ENCODE measurements around the gene GNG4. TPM values are rescaled to one million over a fixed set of nuclear protein-coding genes. Genes with fewer than 3 reads are reported as not detected.
A peak's percentile ranks its signal among the peaks of the same experiment; 100 is the strongest.

The GNG4 gene
- total RNA-seq, 1 experiment from 2014 or later = 34.4 TPM

- H3K23ac ChIP-seq (ENCODE audit: insufficient read length, low read depth, low read length) = no peak overlapping the region
- H3K79me2 ChIP-seq (ENCODE audit: insufficient read depth, low read length) = no peaks in the 10 kb centered on the region
- no peaks in the 10 kb centered on the region for H3K4me1 ChIP-seq (ENCODE audit: insufficient read depth, low read length)
- H3K14ac ChIP-seq (ENCODE audit: insufficient read depth, low read length) = no peak overlapping the region
- no peak overlapping the region for H3K56ac ChIP-seq (ENCODE audit: insufficient read length, low read depth, low read length)
- no peak overlapping the region for H3K4me2 ChIP-seq (ENCODE audit: insufficient read depth, insufficient read length, low read length)
- Mint-ChIP-seq H3K4me3 (no peak overlapping the region; a peak in 1 of 5 replicates), H3K4me1 (peaks cover 3 to 5% of the 10 kb centered on the region in 2 experiments), H3K9me3 (peaks cover 23 to 26% of the 10 kb centered on the region in 2 experiments), H3K27me3 (ENCODE audit: low read depth) (no peaks in the 10 kb centered on the region; the same call in 1 of the 2 replicates), H3K36me3 (ENCODE audit: insufficient read depth in 1 of 3, low read depth in 3 of 3) (peaks cover 56 to 60% (median 56%) of the 10 kb centered on the region in 3 experiments), H3K27ac (peak overlapping the region in 1 of 3 experiments; percentile 79; a peak in 1 of 7 replicates)
- H3K79me1 ChIP-seq (ENCODE audit: insufficient read depth, low read depth, low read length, poor library complexity, severe bottlenecking) = no peaks in the 10 kb centered on the region
- no peak overlapping the region for H4K8ac ChIP-seq (replicated peaks; ENCODE audit: insufficient read length, low read depth, low read length)
- no peak overlapping the region for H3K18ac ChIP-seq (ENCODE audit: insufficient read length, low read depth, low read length)
- H2AK5ac ChIP-seq (ENCODE audit: insufficient read length, low read length) = no peak overlapping the region
- H3K9me3 ChIP-seq (ENCODE audit: control insufficient read depth, low read depth, low read length) = no peaks in the 10 kb centered on the region
- H4K5ac ChIP-seq (ENCODE audit: insufficient read length, low read depth, low read length) = no peak overlapping the region
- no peak overlapping the region for H3K27ac ChIP-seq (ENCODE audit: insufficient read length, low read depth, low read length)
- no peak overlapping the region for H2BK20ac ChIP-seq (ENCODE audit: low read depth, low read length, poor library complexity, severe bottlenecking)
- no peak overlapping the region for H2BK5ac ChIP-seq (ENCODE audit: insufficient read length, low read length)
- no CpG with 5 or more reads among the region's 12 CpGs for WGBS (ENCODE audit: extremely low coverage, insufficient read length, low lambda C conversion rate)
- no peak for TF ChIP-seq CTCF (conservative IDR thresholded peaks at IDR 0.05)
- no peak overlapping the region for H3K4ac ChIP-seq (ENCODE audit: low read depth, low read length)
- H3T11ph ChIP-seq (ENCODE audit: low read length) = no peak overlapping the region
- H4K91ac ChIP-seq (ENCODE audit: insufficient read length, low read depth, low read length) = no peak overlapping the region
- no peaks in the 10 kb centered on the region for H4K20me1 ChIP-seq (ENCODE audit: control insufficient read depth, insufficient read depth, insufficient read length)
- no peak for DNase-seq
- no peak overlapping the region for H3K9ac ChIP-seq (ENCODE audit: extremely low read depth, insufficient read length, low read length)
- no peak overlapping the region for H2BK12ac ChIP-seq (ENCODE audit: insufficient read length, low read depth, low read length)
- H3K23me2 ChIP-seq (ENCODE audit: insufficient read length, low read depth, low read length, poor library complexity, severe bottlenecking) = no peaks in the 10 kb centered on the region
- H3K27me3 ChIP-seq (ENCODE audit: insufficient read depth, low read length) = no peaks in the 10 kb centered on the region
- H2BK120ac ChIP-seq (ENCODE audit: low read depth, low read length, poor library complexity, severe bottlenecking) = no peak overlapping the region
- H2AFZ ChIP-seq (ENCODE audit: low read length) = no peak overlapping the region
- no peak overlapping the region for H2BK15ac ChIP-seq (ENCODE audit: low read depth, low read length)
Observed at GRCh38 chr1:235588916-235589515, 60.6 kb downstream of the GNG4 start.
